Tibial artery (tissue), 4 donors: ENCODE results near the gene TIAM2.

Experiments used
- DNase-seq, 2 donors: peaks; one replicate each; pipeline ENCODE4 v3.0.0-alpha.2; 2019
- H3K27ac ChIP-seq, 2 donors: fragments of 200-600 bp; sonication (generic) in 1 of 2; 1 replicate in 1 of 2; 2 replicates in 1 of 2; pipeline ENCODE4 v1.5.1; 2018 to 2019; ENCODE audit warnings: mild to moderate bottlenecking in 1 of 2
- H3K27me3 ChIP-seq, 2 donors: fragments of 200-600 bp; sonication (generic) in 1 of 2; one replicate each; pipeline versions ENCODE4 v1.5.1 to v1.6.0; 2016 to 2019
- H3K36me3 ChIP-seq, 3 donors: fragments of 200-600 bp; sonication (generic) in 2 of 3; one replicate each; pipeline ENCODE4 v1.5.1; 2016 to 2019; ENCODE audit warnings: mild to moderate bottlenecking in 2 of 3
- H3K4me1 ChIP-seq, 4 donors: fragments of 200-600 bp; sonication (generic) in 2 of 4; 1 replicate in 3 of 4; 2 replicates in 1 of 4; pipeline ENCODE4 v1.5.1; 2016 to 2019
- H3K4me3 ChIP-seq, 2 donors: fragments of 200-600 bp; sonication (generic) in 1 of 2; 1 replicate in 1 of 2; 2 replicates in 1 of 2; pipeline ENCODE4 v1.5.1; 2018 to 2019; ENCODE audit warnings: mild to moderate bottlenecking in 2 of 2
- H3K9me3 ChIP-seq, 3 donors: fragments of 200-600 bp; sonication (generic) in 1 of 3; one replicate each; pipeline ENCODE4 v1.5.1; 2016 to 2019
- CTCF ChIP-seq, 2 experiments: fragments of 200-600 bp in 1 of 2; fragments of 450-650 bp in 1 of 2; IDR thresholded peaks; one replicate each; pipeline ENCODE4 v1.5.1; 2017 to 2019; ENCODE audit warnings: antibody characterized with exemption in 2 of 2, mild to moderate bottlenecking in 1 of 2, moderate library complexity in 1 of 2
- intact Hi-C: fragments of 100-400 bp; cut with DNase I; formaldehyde crosslinking; loops from one replicate; pipeline ENCODE4 v1.15.0; 2023; ENCODE audit warnings: low total_unique reads

Gene TIAM2

GRCh38 chr6:155276638-155277037 lies 281.5 kb downstream of the TIAM2 start:
- Histone ChIP-seq H3K27me3 (no peaks in the 10 kb centered on the region), H3K27ac (peak overlapping the region in 1 of 2 donors; percentile 62), H3K36me3 (peaks cover 0 to 11% (median 5%) of the 10 kb centered on the region in 3 donors), H3K9me3 (no peaks in the 10 kb centered on the region), H3K4me1 (peaks cover 0 to 54% (median 27%) of the 10 kb centered on the region in 4 donors), H3K4me3 (no peak overlapping the region)
- intact Hi-C loops: no loop called here
- DNase-seq: no peak
- no peak for TF ChIP-seq CTCF (IDR thresholded peaks at IDR 0.05)

- Histone ChIP-seq H3K27ac (no peak overlapping the region), H3K27me3 (no peaks in the 10 kb centered on the region), H3K4me3 (no peak overlapping the region), H3K4me1 (peaks cover 0 to 36% (median 13%) of the 10 kb centered on the region in 4 donors), H3K9me3 (no peaks in the 10 kb centered on the region), H3K36me3 (peaks cover 0 to 19% (median 5%) of the 10 kb centered on the region in 3 donors)
- no peak for TF ChIP-seq CTCF (IDR thresholded peaks at IDR 0.05)
- DNase-seq: no peak
- intact Hi-C loops: no loop called here
Measured at GRCh38 chr6:155278319-155279049, 283.4 kb downstream of the TIAM2 start.

- Histone ChIP-seq H3K27me3 (no peaks in the 10 kb centered on the region), H3K36me3 (peaks cover 15 to 40% (median 21%) of the 10 kb centered on the region in 3 donors), H3K27ac (no peak overlapping the region), H3K4me1 (no peaks in the 10 kb centered on the region), H3K9me3 (no peaks in the 10 kb centered on the region), H3K4me3 (no peak overlapping the region)
- DNase-seq: no peak
- intact Hi-C loops: no loop called here
- TF ChIP-seq CTCF (IDR thresholded peaks at IDR 0.05): no peak
Measured at GRCh38 chr6:155284775-155285174, 289.7 kb downstream of the TIAM2 start.

- no peak for DNase-seq
- intact Hi-C loops: no loop called here
- Histone ChIP-seq H3K4me1 (no peaks in the 10 kb centered on the region), H3K4me3 (no peak overlapping the region), H3K27ac (no peak overlapping the region), H3K27me3 (no peaks in the 10 kb centered on the region), H3K9me3 (no peaks in the 10 kb centered on the region), H3K36me3 (peaks cover 21 to 47% (median 30%) of the 10 kb centered on the region in 3 donors)
- no peak for TF ChIP-seq CTCF (IDR thresholded peaks at IDR 0.05)
Measured at GRCh38 chr6:155287762-155288161, 292.6 kb downstream of the TIAM2 start.

GRCh38 chr6:155290491-155290890 lies 295.4 kb downstream of the TIAM2 start:
- H3K27ac ChIP-seq: no peak overlapping the region
- intact Hi-C loops: no loop called here
- no peaks in the 10 kb centered on the region for H3K4me1 ChIP-seq
- no peak for DNase-seq
- no peak for TF ChIP-seq CTCF (IDR thresholded peaks at IDR 0.05)
- H3K36me3 ChIP-seq: peaks cover 21 to 34% (median 28%) of the 10 kb centered on the region in 3 donors
- no peak overlapping the region for H3K4me3 ChIP-seq
- H3K27me3 ChIP-seq: no peaks in the 10 kb centered on the region
- no peaks in the 10 kb centered on the region for H3K9me3 ChIP-seq
